Measurements from ENCODE around the gene CD3G. TPM values are rescaled to one million over a fixed set of nuclear protein-coding genes. Genes with fewer than 3 reads are reported as not detected.

Gene CD3G
- total and polyA plus RNA-seq, 2 of the 8 experiments (the other 6 are each of a cell fraction or from before 2014, with no cell fraction given) = not detected

DNA sequence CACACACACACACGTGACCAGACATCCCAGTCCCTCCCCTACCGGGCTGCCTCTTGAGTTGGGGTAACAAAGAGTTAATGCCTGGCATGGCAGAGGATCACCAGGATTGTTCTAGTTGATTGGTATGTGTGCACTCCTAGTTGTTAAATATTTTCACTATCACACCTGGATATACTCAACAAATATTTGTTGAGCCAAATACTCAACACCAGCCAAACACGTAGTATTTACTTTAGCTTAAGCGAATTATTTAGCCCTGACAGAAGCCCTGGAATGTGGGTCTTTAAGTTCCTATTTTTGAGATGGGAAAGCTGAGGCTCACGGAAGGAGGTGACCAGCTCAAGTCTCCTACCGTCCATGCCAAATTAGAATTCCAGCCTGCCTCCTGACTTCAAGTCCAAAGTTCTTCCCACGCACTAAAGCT, 29.1 kb upstream of the CD3G start (continued):
- TF ChIP-seq ATF2 (IDR thresholded peaks at IDR 0.05; ENCODE audit: low read length) (no peak), GTF2F1 (IDR thresholded peaks at IDR 0.05; ENCODE audit: borderline replicate concordance, low read depth, low read length) (no peak)
